ENCODE measurements around the gene EXTL1.

Gene EXTL1

GRCh38 chr1:25997828-25998761, 23.5 kb upstream of the EXTL1 start, which contains the start of gene PAFAH2:
Gene PAFAH2, minus strand, starts transcription at chr1:25998063. Its CDS starts 7,247 bp downstream, at chr1:25990816.
- peak; percentile 98 for FAIRE-seq

- no peak for FAIRE-seq
Measured at GRCh38 chr1:25999041-25999800, 22.4 kb upstream of the EXTL1 start.

DNA sequence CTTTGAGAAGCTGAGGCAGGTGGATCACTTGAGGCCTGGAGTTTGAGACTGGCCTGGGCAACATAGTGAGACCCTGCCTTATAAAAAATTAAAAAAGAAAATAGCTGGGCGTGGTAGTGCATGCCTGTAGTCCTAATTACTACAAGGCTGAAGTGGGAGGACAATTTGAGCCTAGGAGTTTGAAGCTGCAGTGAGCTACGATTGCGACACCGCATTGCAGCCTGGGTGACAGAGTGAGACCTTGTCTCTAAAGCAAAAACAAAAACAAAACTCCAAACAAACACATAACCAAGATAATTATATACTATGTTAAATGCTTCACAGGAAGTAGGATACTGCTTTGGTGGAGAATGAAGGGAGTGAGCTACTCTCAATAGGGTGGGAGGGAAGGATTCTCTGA, 18.3 kb upstream of the EXTL1 start:
- FAIRE-seq, result no peak

- no peak for FAIRE-seq
Measured at GRCh38 chr1:26003756-26004155, 17.8 kb upstream of the EXTL1 start.

- no peak for FAIRE-seq
Measured at GRCh38 chr1:26005434-26006105, 16.0 kb upstream of the EXTL1 start.

- FAIRE-seq, result no peak
Measured at GRCh38 chr1:26006710-26007109, 14.9 kb upstream of the EXTL1 start.

DNA sequence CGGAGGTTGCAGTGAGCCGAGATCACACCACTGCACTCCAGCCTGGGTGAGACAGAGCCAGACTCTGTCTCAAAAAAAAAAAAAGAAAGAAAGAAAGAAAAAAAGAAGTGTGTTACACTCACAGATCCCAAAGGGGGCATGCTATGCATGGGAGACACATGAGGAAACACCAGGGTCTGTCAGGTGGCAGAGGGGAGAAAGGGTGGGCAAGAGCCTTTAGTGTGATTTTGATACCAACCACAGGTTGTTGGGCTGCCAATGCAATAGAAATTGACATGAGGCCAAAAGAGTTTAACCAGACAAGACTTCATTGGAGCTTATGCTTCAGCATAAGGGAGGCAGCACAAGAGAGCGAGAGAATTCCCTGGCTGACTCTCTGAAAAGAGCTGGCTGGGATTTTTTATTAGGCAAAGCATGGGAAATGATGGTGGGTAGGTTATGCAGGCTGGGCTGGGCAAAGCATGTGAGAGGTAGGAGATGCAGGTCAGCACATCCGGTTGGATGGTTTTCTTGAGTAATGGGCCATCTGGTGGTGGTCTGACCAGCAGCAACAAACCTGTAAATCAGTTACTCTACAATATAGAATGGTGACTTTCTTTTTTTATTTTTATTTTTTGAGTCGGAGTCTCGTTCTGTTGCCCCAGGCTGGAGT, 11.7 kb upstream of the EXTL1 start:
- no peak for FAIRE-seq

DNA sequence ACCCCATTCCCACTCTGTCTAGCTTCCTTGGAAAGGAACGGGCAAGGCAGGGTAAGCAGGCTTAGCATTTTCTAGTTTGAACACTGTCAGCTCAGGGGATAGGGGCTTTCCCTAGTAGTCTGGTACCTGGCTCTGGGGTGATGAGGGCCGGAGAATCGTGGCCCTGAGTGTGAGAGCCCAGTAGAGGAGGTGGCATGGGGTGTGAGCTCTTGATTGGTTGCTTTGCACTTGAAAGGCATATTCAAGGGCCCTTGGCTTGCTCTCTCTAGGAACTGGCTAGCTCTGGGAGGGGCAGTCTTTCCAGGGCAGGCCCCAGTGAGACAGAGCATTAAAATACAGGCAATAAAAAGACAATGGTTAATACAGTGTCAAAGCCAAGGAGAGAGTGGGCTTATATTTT, 10.8 kb upstream of the EXTL1 start:
- no peak for FAIRE-seq

DNA sequence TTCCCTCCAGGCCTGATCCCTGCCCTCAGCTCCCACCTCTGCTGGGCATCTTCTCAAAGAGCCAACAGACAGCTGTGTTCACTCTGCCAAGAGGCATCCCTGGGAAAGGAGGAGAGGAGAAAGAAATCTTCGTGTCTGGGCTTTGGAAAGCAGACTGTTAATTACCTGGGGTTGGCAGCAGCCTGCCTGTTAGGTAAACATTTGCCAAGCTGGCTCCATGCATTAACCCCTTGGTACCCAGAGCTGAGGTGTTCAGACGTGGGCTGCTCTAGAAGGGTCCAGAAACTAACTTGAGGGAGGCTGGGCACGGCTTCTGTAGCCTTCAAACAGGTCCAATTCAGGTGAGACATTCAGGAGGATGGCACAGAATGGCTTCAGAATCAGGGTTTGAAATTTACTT, 8.7 kb upstream of the EXTL1 start:
- no peak for FAIRE-seq

- no peak for FAIRE-seq
Measured at GRCh38 chr1:26014179-26014578, 7.4 kb upstream of the EXTL1 start.

- no peak for FAIRE-seq
Measured at GRCh38 chr1:26015358-26015757, 6.2 kb upstream of the EXTL1 start.

GRCh38 chr1:26016258-26016952, 5.2 kb upstream of the EXTL1 start:
- no peak for FAIRE-seq

GRCh38 chr1:26016953-26017545, 4.5 kb upstream of the EXTL1 start:
- no peak for FAIRE-seq

GRCh38 chr1:26017606-26018005, 4.0 kb upstream of the EXTL1 start:
- no peak for FAIRE-seq

- FAIRE-seq, result no peak
Measured at GRCh38 chr1:26019641-26020315, 1.8 kb upstream of the EXTL1 start.

GRCh38 chr1:26020330-26020768, 1.2 kb upstream of the EXTL1 start:
- no peak for FAIRE-seq

GRCh38 chr1:26020941-26021646, 481 bp upstream of the EXTL1 start:
- FAIRE-seq, result no peak

DNA sequence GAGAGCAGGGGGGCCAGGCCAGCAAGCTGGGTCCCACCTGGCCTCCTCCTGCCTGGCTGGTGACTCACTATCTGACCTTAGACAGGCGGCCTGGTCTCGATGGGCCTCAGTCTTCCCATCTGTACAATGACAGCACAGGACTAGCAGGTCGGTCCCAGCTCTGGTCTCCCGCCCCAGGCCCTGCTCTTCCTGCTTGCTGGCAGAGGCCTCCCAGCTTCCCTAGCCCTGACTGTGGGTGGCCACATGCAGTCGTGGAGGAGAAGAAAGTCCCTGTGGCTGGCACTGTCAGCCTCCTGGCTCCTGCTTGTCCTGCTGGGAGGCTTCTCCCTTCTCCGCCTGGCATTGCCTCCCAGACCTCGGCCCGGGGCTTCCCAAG, 817 bp downstream of the EXTL1 start:
- FAIRE-seq, result no peak

- FAIRE-seq, result no peak
Measured at GRCh38 chr1:26023009-26023408, 1.4 kb downstream of the EXTL1 start.

DNA sequence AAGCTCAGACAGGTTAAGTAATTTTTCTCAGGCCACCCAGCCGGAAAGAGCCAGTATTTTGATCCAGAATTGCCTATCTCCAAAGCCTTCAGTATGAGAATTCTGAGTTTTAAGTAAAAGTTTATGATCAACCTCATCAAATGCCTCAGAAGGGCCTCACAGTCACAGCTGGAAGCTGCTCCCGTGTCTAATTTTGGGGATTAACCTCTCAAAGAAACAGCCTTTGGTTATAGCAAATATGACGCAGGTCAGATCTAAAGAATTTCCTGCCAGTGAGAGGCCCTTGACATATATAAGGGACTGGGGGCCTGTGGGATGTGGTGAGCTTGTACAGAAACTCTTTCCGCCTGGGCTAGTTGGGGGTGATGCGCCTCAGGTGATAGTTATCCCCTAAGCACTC, 2.3 kb downstream of the EXTL1 start:
- FAIRE-seq, result no peak

DNA sequence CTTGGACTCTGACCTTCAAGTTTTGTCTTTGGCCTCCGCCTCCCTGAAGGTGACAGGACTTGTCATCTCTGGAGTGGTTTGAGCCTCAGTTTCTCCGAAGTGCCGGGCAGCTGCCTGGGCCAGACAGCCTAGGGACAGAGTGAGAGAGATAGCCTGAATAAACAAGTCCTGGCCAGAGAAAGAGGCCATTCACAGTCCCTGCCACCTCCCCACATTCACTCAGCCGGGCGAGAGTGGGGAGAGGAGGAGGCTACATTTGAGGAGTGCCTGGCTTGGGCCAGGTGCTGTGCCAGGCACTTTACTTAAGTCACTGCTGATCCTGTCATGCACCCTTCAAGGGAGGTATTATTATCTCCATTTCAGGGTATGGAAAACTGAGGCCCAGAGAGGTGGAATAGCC, 3.5 kb downstream of the EXTL1 start:
- FAIRE-seq, result no peak

All from islet of Langerhans (tissue), 1 donor.